D721Med (cell line): ENCODE data around the gene RUNX2.

ENCODE experiments used
- DNase-seq: peaks from one replicate; pipeline ENCODE4 v3.0.0; 2011; ENCODE audit warnings: low spot score; ENCODE audit not compliant: insufficient read length
- FAIRE-seq: peaks from 2 replicates; lab custom pipeline; 2011; peaks lifted over from hg19 to GRCh38; lab: Jason Lieb, UNC
- TF ChIP-seq, protein P1 (sequence below): IDR thresholded peaks from 2 replicates; pipeline ENCODE4 v1.5.1; 2012; ENCODE audit warnings: mild to moderate bottlenecking, control low read depth; ENCODE audit not compliant: insufficient read depth; ENCODE audit errors: missing control alignments

RUNX2 gene

DNA sequence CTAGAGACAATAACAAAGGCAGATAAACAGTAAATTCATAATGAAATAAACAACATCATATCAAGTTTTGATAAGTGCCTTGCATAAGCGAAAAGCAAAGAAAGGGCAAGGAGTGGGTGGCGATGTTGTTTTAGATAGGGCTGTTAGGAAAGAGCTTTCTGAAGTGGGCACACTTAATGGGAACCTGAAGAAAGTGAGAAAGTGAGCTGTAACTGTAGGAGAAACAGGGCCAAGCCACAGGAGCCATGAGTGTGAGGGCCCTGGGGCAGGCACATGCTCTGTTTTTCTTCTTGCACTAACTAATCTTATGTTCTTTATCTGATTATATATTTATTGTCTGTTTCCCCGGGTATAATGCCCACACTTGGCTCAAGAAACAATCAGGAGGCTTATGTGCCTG is 243.0 kb downstream of the RUNX2 start:
- TF ChIP-seq, protein P1, sequence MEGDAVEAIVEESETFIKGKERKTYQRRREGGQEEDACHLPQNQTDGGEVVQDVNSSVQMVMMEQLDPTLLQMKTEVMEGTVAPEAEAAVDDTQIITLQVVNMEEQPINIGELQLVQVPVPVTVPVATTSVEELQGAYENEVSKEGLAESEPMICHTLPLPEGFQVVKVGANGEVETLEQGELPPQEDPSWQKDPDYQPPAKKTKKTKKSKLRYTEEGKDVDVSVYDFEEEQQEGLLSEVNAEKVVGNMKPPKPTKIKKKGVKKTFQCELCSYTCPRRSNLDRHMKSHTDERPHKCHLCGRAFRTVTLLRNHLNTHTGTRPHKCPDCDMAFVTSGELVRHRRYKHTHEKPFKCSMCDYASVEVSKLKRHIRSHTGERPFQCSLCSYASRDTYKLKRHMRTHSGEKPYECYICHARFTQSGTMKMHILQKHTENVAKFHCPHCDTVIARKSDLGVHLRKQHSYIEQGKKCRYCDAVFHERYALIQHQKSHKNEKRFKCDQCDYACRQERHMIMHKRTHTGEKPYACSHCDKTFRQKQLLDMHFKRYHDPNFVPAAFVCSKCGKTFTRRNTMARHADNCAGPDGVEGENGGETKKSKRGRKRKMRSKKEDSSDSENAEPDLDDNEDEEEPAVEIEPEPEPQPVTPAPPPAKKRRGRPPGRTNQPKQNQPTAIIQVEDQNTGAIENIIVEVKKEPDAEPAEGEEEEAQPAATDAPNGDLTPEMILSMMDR: no peak
- FAIRE-seq (no peak), DNase-seq (no peak)

DNA sequence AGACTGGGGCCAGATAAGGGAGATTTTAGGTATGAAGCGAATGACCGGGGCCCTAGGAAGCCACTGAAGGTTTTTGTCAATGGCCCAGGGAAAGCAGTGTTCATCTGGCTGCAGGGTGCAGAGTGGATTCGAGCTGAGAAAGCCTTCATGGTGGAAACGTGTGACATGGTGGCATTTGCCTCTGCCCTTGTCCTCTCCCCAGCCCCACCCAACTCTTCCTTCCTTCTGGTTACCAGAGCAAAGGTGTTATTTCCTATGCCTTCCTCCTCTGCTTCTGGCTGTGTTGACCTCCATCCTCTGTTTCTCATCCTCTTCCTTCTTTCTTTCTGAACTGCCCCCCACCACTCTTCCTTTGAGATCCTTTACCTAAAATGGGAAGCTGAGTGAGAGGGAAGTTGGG is 244.7 kb downstream of the RUNX2 start:
- TF ChIP-seq, protein P1: no peak
- DNase-seq (no peak), FAIRE-seq (no peak)

DNA sequence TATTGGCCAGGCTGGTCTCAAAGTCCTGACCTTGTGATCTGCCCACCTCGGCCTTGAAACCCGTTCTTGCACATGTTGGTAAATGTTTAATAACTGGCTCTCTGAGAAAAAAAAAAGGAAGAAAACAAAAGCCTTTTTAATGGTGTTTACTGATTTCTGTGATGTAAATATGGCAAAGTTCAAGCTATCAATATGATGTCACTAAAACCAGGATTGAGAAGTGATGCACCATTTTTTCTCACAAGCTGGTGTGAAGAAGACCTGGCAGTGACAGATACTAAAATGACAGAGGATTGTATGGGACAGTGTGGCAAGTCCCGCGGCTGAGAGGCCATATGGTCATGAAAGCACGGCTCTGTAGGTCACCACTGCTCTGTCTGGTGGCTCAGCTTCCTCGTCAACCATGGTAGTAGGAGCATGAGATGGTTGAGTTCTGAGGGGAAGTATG is 245.9 kb downstream of the RUNX2 start:
- DNase-seq: no peak
- no peak for FAIRE-seq
- TF ChIP-seq, protein P1: no peak

DNA sequence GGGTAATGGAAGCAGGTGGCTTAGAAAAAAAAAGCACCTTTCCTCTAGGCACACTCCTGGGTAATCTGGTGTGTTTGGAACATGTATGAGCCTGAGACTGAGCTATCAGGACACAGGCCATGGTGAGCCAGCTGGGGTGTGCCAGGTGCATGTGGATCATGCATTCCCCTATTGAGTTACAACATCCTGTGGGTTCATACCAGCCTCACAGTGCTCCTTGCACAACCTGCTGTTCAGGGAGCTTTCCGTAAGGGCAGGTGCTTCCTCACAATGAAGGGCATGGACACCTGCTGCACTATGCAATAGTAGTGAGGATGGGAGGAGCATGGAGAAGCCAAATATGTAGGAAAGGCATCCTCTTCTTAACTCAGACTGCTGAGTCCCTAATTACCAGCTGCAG is 246.8 kb downstream of the RUNX2 start:
- FAIRE-seq: no peak
- TF ChIP-seq, protein P1: no peak
- no peak for DNase-seq

DNA sequence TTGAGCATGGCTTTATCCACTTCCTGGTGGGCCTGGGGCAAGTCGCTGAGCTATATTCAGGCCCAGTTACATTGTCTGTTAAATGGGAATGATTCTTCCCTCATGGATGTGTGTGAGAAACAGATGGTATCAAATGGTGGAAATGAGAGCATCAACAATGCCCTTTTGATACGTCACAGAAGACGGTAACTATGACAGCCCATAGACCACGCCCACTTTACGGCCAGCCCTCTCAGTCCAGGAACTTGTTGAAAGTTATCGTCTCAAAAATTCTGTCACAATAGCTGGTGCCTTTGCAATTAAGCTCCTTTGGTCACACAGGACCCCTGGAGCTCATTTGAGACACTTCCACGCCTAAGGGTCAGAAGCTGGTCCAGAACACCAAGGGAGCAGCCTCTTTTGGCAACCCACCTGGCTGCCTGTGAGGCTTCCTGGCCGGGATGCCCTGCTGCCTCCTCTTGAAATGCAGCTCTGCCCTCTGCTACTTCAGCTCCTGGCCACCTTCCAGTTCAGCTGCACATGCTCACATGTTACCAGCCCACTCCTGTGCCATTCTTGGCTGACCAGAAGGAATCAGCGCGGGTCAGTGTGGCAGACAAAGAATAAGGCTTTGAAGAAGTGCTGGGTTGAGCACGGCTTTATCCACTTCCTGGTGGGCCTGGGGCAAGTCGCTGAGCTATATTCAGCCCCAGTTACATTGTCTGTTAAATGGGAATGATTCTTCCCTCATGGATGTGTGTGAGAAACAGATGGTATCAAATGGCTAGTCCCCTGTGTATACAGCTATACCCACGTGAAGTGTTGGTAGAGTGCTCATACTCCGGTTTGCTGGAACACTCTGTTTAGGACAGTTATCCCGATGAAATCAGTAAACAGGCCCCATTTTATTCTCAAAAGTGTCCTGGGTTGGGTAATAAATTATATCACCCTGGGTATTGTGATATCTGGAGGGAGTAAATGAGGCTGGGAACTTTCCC is 248.8 kb downstream of the RUNX2 start:
- DNase-seq: no peak
- TF ChIP-seq, protein P1: no peak
- no peak for FAIRE-seq

DNA sequence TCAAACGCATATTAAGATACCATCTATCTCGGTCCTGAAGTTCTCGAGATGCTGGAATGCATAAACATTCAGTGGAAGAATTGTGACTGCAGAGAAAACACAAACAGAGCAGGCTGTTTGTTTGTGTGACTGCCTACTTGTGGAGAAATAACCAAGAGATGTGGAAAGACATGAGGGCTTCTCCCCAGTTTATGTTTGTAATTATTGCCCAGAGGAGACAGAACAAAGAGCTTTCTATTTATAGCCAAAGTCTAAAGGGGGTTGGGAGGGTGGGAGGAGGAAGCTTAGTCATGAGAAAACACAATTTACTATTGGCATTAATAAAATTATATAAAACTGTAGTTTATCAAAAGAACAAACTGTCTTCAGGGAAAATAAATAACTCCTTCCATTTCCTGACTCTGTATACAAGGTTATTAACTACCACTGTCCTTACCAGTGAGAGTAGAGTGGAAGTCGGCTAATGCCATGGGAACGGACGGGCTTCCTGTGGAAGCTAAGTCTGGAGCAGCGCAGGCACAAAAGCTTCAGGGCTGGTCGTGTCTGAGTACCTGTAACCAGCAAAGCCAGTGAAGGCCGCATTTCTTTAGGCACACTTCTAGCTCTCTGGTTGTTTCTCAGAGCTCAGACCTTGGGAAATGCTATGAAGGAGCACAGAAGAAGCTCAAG is 249.8 kb downstream of the RUNX2 start:
- FAIRE-seq: no peak
- TF ChIP-seq, protein P1: no peak
- DNase-seq: no peak
